GM12878 (cell line): ENCODE measurements around the gene DNAI2. TPM values are rescaled to one million over a fixed set of nuclear protein-coding genes. Genes with fewer than 3 reads are reported as not detected.

Source experiments
- ATAC-seq: fragments of 200-7000 bp; cut with Tn5 transposase; 3 replicates; pipeline ENCODE4 v1.9.1; 2020; ENCODE audit warnings: mild to moderate bottlenecking, moderate library complexity
- BruUV-seq: library from RNA; stranded (reverse); fragments of 400-500 nt; replicated peaks from 2 replicates; lab custom pipeline; 2021; lab: Mats Ljungman, UMichigan
- CTCF ChIA-PET: fragments of 300-600 bp; sonication (Branson Sonifier 250); formaldehyde crosslinking; extraction: SDS; loops from one replicate; lab custom pipeline; 2021; ENCODE audit warnings: inconsistent platforms; lab: Yijun Ruan, JAX
- POLR2A ChIA-PET: fragments of 350-600 bp; formaldehyde crosslinking; extraction: SDS; loops from one replicate; lab custom pipeline; 2021; ENCODE audit warnings: inconsistent platforms; lab: Charles Lee
- RAD21 ChIA-PET: fragments of 300-600 bp; sonication (Branson Sonifier 250); formaldehyde crosslinking; loops from one replicate; lab custom pipeline; 2023; ENCODE audit warnings: antibody characterized with exemption; ENCODE audit not compliant: unreplicated experiment; lab: Charles Lee
- SMC1A ChIA-PET: fragments of 300-600 bp; sonication (Branson Sonifier 250); formaldehyde crosslinking; loops from one replicate; lab custom pipeline; 2023; ENCODE audit not compliant: unreplicated experiment, uncharacterized antibody; lab: Charles Lee
- DNase-seq: peaks from one replicate; pipeline ENCODE4 v3.0.0-alpha.2; 2011; ENCODE audit warnings: low read depth, low spot score
- FAIRE-seq: peaks from 3 replicates; lab custom pipeline; 2011; peaks lifted over from hg19 to GRCh38; lab: Jason Lieb, UNC
- H2AFZ ChIP-seq: 2 replicates; pipeline ENCODE4 v1.6.0; 2011; ENCODE audit warnings: low read depth, low read length, control low read depth; ENCODE audit not compliant: control insufficient read depth
- H3K27ac ChIP-seq: 2 replicates; pipeline ENCODE4 v1.5.1; 2011; ENCODE audit warnings: control low read depth; ENCODE audit not compliant: control insufficient read depth, insufficient read depth
- H3K27me3 ChIP-seq, 2 experiments: replicated peaks in 1 of 2; 2 replicates each; pipeline versions ENCODE4 v1.6.0 to v1.6.1; 2011; ENCODE audit warnings: low read length in 1 of 2; ENCODE audit not compliant: control insufficient read depth in 2 of 2, insufficient read depth in 2 of 2
- H3K36me3 ChIP-seq, 2 experiments: 2 replicates each; pipeline ENCODE4 v1.5.1; 2011; ENCODE audit warnings: low read length in 1 of 2; ENCODE audit not compliant: control insufficient read depth in 2 of 2, insufficient read depth in 2 of 2
- H3K4me1 ChIP-seq: 2 replicates; pipeline ENCODE4 v1.6.1; 2011; ENCODE audit warnings: mild to moderate bottlenecking, low read length, moderate library complexity, mixed read lengths; ENCODE audit not compliant: control insufficient read depth, insufficient read depth
- H3K4me2 ChIP-seq: 2 replicates; pipeline ENCODE4 v1.6.0; 2011; ENCODE audit warnings: control low read depth; ENCODE audit not compliant: control insufficient read depth, insufficient read depth
- H3K4me3 ChIP-seq: fragments of 200-600 bp; sonication (generic); 2 replicates; pipeline ENCODE4 v1.5.1; 2016
- H3K79me2 ChIP-seq: 2 replicates; pipeline ENCODE4 v1.6.0; 2011; ENCODE audit warnings: low read length; ENCODE audit not compliant: control insufficient read depth, insufficient read depth
- H3K9ac ChIP-seq: 2 replicates; pipeline ENCODE4 v1.8.0; 2011; ENCODE audit warnings: low read length, control low read depth, mixed read lengths; ENCODE audit not compliant: control insufficient read depth, insufficient read depth
- H3K9me3 ChIP-seq: replicated peaks from 3 replicates; pipeline ENCODE4 v1.5.1; 2011; ENCODE audit warnings: mild to moderate bottlenecking, low read length; ENCODE audit not compliant: control insufficient read depth, insufficient read depth
- H4K20me1 ChIP-seq: 2 replicates; pipeline ENCODE4 v1.6.0; 2011; ENCODE audit not compliant: control insufficient read depth, insufficient read depth
- BCL11A ChIP-seq: IDR thresholded peaks from 2 replicates; pipeline ENCODE4 v1.6.1; 2011; ENCODE audit warnings: low read depth, low read length
- CBX5 ChIP-seq: sonication (generic); IDR thresholded peaks from 2 replicates; pipeline ENCODE4 v1.6.1; 2016; ENCODE audit warnings: low read depth, moderate library complexity, mild to moderate bottlenecking, inconsistent platforms
- IKZF1 ChIP-seq: fragments of 450-650 bp; conservative IDR thresholded peaks from 2 replicates; pipeline ENCODE4 v1.6.1; 2017; ENCODE audit warnings: antibody characterized with exemption, mild to moderate bottlenecking
- MYB ChIP-seq: fragments of 150-350 bp; IDR thresholded peaks from 2 replicates; pipeline ENCODE4 v1.6.1; 2014; ENCODE audit warnings: mild to moderate bottlenecking, low read depth, low read length, borderline replicate concordance
- NR2F1 ChIP-seq: fragments of 450-650 bp; conservative IDR thresholded peaks from 2 replicates; pipeline ENCODE4 v1.6.1; 2017; ENCODE audit warnings: mild to moderate bottlenecking
- SIX5 ChIP-seq: IDR thresholded peaks from 2 replicates; pipeline ENCODE4 v1.6.1; 2011; ENCODE audit warnings: mild to moderate bottlenecking, low read depth, low read length, moderate library complexity; ENCODE audit not compliant: severe bottlenecking
- TCF7 ChIP-seq: IDR thresholded peaks from 2 replicates; pipeline ENCODE4 v1.6.1; 2014; ENCODE audit warnings: antibody characterized with exemption, borderline replicate concordance
- ZBED1 ChIP-seq: IDR thresholded peaks from 2 replicates; pipeline ENCODE4 v1.6.1; 2016; ENCODE audit warnings: borderline replicate concordance
- WGBS: methylation state at CpG from one replicate; pipeline ENCODE4 v1.1.6; 2016; ENCODE audit warnings: low lambda C conversion rate; ENCODE audit not compliant: insufficient replicate concordance, insufficient coverage; ENCODE audit errors: missing lambda C conversion rate; 5-methylcytosine and 5-hydroxymethylcytosine counted together
- in situ Hi-C: fragments of 300-500 bp; cut with MboI; formaldehyde crosslinking; loops from 9 replicates; pipeline ENCODE4 v1.14.3; 2018; ENCODE audit warnings: mixed read lengths
- intact Hi-C: fragments of 100-400 bp; cut with micrococcal nuclease; formaldehyde crosslinking; loops from one replicate; pipeline ENCODE4 v1.14.2; 2022; ENCODE audit not compliant: unreplicated experiment
- polyA plus RNA-seq, 11 experiments: library from polyadenylated mRNA; depleted of rRNA in 4 of 11; unstranded in 6 of 11; stranded (reverse) in 5 of 11; fragments of >200 nt; fragmentation: Nextera tagmentation in 4 of 11; fragmentation: Illumina TruSeq in 1 of 11; extraction: Ambion mirVana in 4 of 11; extraction: Trizol in 1 of 11; gene quantifications; 1 replicate in 1 of 11; 2 replicates in 10 of 11; pipeline versions ENCODE4 v1.2.1 to v1.2.3, GENCODE V29; 2011 to 2016; ENCODE audit warnings: inconsistent platforms in 2 of 11, missing spikeins in 2 of 11, low read depth in 1 of 11
- total RNA-seq, 4 experiments: library from RNA; depleted of rRNA in 3 of 4; stranded (reverse); fragments of >200 nt in 3 of 4; fragmentation: Illumina TruSeq in 1 of 4; extraction: Trizol in 1 of 4; gene quantifications; 2 replicates each; pipeline versions ENCODE4 v1.2.1 to v1.2.3, GENCODE V29; 2013 to 2021
- TF ChIP-seq, protein P1 (sequence below): IDR thresholded peaks from 2 replicates; pipeline ENCODE4 v1.6.1; 2012; ENCODE audit warnings: low read depth, low read length, improper control_type of control experiment
- TF ChIP-seq, protein P2 (sequence below): IDR thresholded peaks from 2 replicates; pipeline ENCODE4 v1.6.1; 2012; ENCODE audit warnings: low read length, inconsistent platforms

The DNAI2 gene
- total and polyA plus RNA-seq, 10 of the 15 experiments (the other 5 are each of a cell fraction or from before 2014, with no cell fraction given): 0.04 to 1.8 (median 0.13) TPM

DNA sequence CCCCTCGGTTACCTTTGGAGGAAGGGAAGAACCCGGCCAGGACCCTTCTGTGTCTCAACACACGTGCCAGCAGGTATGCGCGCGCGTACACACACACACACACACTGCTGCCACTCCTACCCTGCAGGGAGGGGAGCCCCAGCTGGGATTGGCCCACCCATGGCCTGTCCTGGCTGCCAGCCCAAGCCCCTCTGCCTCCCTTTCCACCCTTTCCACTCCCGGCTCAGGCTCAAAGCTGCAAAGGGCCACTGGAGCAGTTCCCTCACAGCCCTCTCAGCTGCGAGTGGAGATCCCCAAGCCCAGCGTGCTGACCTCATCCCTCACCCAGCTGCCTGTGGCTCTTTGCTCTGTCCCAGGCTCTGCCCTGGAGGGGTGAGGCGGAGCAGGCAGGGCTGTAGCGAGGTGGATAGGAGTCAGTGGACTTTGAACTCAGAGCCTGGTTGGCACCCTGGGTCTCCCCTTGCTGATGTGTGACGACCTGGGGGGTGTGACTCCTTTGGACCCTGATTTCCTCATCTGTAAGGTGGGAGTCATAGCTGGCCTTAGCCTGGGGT, 66.5 kb downstream of the DNAI2 start:
- no peak overlapping the region for H3K4me3 ChIP-seq

GRCh38 chr17:74342224-74342623, 68.2 kb downstream of the DNAI2 start:
- ATAC-seq: no peak
- ChIA-PET CTCF (interaction anchor here (0.8 to 1.2 kb wide), 2 partner anchors 10 to 26 kb away, joined by 3 read pairs; no protein-coding TSS in a partner anchor), SMC1A (no interaction called here), RAD21 (no interaction called here), POLR2A (no interaction called here)
- H3K9me3 ChIP-seq: no peaks in the 10 kb centered on the region
- no peaks in the 10 kb centered on the region for H3K79me2 ChIP-seq
- no peak overlapping the region for H3K4me2 ChIP-seq
- intact Hi-C loops (no loop called here), in situ Hi-C loops (no loop called here)
- no peak for TF ChIP-seq TCF7
- no peak for TF ChIP-seq BCL11A
- no peak for TF ChIP-seq MYB
- no peak for TF ChIP-seq SIX5
- TF ChIP-seq, protein P1, sequence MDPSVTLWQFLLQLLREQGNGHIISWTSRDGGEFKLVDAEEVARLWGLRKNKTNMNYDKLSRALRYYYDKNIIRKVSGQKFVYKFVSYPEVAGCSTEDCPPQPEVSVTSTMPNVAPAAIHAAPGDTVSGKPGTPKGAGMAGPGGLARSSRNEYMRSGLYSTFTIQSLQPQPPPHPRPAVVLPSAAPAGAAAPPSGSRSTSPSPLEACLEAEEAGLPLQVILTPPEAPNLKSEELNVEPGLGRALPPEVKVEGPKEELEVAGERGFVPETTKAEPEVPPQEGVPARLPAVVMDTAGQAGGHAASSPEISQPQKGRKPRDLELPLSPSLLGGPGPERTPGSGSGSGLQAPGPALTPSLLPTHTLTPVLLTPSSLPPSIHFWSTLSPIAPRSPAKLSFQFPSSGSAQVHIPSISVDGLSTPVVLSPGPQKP: no peak
- no peak for TF ChIP-seq CBX5
- TF ChIP-seq, protein P2, sequence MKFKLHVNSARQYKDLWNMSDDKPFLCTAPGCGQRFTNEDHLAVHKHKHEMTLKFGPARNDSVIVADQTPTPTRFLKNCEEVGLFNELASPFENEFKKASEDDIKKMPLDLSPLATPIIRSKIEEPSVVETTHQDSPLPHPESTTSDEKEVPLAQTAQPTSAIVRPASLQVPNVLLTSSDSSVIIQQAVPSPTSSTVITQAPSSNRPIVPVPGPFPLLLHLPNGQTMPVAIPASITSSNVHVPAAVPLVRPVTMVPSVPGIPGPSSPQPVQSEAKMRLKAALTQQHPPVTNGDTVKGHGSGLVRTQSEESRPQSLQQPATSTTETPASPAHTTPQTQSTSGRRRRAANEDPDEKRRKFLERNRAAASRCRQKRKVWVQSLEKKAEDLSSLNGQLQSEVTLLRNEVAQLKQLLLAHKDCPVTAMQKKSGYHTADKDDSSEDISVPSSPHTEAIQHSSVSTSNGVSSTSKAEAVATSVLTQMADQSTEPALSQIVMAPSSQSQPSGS: no peak
- H3K27me3 ChIP-seq: no peaks in the 10 kb centered on the region; a peak in 2 of 4 replicates
- no peak overlapping the region for H3K27ac ChIP-seq
- BruUV-seq: no TSS peak
- H3K36me3 ChIP-seq: no peaks in the 10 kb centered on the region
- no peak overlapping the region for H3K4me3 ChIP-seq
- H3K4me1 ChIP-seq: no peaks in the 10 kb centered on the region
- WGBS: 24% methylated on average over 10 of the region's 10 CpGs
- no peak overlapping the region for H3K9ac ChIP-seq
- no peak for FAIRE-seq
- no peaks in the 10 kb centered on the region for H4K20me1 ChIP-seq
- H2AFZ ChIP-seq: no peak overlapping the region
- DNase-seq: no peak

More for the DNA sequence above, 66.5 kb downstream of the DNAI2 start:
- Histone ChIP-seq H4K20me1 (no peaks in the 10 kb centered on the region), H3K36me3 (no peaks in the 10 kb centered on the region), H3K27me3 (no peaks in the 10 kb centered on the region; a peak in 2 of 4 replicates), H3K4me1 (no peaks in the 10 kb centered on the region), H3K4me2 (no peak overlapping the region), H3K27ac (no peak overlapping the region), H2AFZ (no peak overlapping the region), H3K9me3 (no peaks in the 10 kb centered on the region), H3K79me2 (no peaks in the 10 kb centered on the region), H3K9ac (no peak overlapping the region)
- POLR2A ChIA-PET: interaction anchor here (0.5 kb wide), 1 partner anchor 1208 kb away, joined by 5 read pairs; no protein-coding TSS in a partner anchor
- ATAC-seq (peak; percentile 65), DNase-seq (no peak), FAIRE-seq (no peak)
- no peak for TF ChIP-seq ZBED1
- 0 out of 2 replicates have a peak, but pooled peaks have one; percentile 19 for TF ChIP-seq IKZF1
- TF ChIP-seq NR2F1: 0 out of 2 replicates have a peak, but pooled peaks have one; percentile 13
- SMC1A ChIA-PET: no interaction called here
- BruUV-seq: no TSS peak
- 44% methylated on average over 13 of the region's 13 CpGs for WGBS
- CTCF ChIA-PET: no interaction called here
- intact Hi-C loops: no loop called here
- in situ Hi-C loops: no loop called here
- RAD21 ChIA-PET: no interaction called here
